ENCODE measurements around the gene ZNF669.
"Not testable (repeated sequence)": the region's sequence is repeated elsewhere in the genome, so short reads cannot be mapped to it uniquely, and the experiment has no call there.

The ZNF669 gene

DNA sequence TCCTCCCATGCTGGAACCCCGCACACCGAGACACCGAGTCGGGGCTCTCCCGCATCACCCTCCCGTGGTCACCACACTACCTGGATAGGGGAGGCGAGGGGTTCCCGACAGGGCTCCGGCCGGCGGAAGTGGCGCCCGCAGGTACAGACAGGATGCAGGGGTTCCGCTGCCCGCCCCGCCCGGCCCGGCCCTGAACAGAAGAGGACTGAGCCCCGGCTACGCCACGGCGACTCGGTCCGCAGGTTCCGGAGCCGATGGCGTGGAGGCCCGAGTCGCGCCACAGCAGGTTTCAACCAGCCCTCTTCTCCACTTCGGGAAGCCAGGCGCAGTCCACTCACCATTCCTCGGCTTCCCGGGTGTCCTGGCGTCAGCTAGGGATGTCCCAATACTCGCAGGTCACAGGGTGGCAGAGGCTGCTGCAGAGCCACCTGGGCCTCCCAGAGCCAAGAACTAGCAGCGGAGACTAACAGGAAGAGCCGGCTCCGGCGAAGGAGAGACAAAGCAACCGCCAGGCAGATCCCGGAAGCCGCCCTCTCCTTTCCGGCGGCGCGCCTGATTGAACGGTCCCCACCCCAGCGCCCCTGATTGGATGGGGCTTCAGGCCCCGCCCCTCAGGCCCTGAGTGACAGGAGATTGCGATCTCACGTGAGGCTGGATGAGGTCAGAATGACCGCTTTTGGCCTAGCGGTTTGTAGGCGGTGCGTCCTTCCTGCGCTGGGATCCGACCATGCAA lies at the start of gene ZNF669:
ZNF669 (minus strand) TSS at position 498 of the 733 bp plus-strand sequence; CDS start at position 341, 157 bp downstream.
- DNase-seq, result peak; percentile 81

DNA sequence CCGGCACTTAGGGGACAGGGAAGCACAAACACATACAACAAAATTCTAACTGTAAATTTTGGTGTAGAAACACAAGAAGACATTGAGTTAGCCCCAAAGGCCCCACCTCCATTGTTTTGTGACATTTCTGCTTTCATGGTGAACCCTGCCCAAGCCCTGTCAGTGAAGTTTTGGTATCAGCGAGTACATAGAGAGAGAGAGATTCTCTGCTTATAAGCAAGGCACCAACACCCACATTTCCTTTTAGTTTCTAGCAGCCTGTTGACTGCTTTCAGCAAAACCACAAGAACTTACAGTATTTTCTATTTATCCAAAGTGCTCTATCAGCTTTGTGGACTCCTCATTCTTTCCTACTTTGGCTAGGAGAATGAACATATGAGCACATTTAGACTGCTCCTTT lies 43.6 kb upstream of the ZNF669 start:
- no peak for DNase-seq

DNA sequence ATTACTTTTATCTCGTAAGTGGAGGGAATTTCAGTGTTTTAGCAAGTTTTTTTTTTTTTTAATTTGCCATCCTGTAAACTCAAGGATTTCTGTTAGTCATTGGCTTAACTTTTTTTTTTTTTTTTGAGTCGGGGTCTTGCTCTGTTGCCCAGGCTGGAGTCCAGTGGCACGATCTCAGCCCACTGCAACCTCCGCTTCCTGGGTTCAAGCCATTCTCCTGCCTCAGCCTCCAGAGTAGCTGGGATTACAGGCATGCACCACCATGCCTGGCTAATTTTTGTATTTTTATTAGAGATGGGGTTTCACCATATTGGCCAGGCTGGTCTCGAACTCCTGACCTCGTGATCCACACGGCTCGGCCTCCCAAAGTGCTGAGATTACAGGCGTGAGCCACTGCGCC lies 43.0 kb upstream of the ZNF669 start:
- not testable (repeated sequence) for DNase-seq

DNA sequence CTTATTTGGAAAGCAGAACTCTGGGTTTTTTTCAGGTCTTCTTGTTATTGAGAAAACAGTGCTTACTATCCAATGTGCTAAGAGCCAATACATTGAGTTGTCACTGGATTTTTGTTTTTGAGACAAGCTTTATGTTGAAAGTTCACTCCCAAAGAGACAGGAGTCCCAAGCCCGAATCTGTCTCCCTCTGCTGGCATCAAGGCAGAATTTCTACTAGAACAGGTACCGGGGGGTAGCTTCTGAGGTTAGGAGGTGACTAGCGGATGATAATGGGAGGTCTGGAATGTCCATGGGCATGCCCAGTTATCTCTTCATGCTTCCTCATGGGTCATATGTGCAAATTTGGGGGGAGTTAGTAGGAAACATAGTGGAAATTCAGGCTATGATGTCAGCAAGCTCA lies 42.5 kb upstream of the ZNF669 start:
- no peak for DNase-seq

DNA sequence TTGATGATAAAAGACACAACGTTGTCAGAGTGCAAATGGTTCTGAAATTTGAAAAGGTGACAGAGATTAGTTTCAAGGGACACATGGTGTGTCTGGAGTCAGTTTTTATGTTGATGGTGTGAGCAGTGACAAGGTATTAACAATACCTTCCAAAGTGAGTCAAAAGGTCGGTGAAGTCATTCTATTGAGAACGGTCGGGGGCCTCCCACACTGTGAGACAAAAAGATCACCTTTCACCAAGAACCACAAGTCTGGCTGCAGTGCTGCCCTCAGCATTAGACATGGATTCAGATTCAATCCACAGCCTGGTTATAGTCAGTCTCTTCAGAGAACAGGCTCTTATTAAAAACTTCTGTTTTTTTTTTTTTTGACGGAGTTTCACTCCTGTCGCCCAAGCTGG lies 41.1 kb upstream of the ZNF669 start:
- no peak for DNase-seq

DNA sequence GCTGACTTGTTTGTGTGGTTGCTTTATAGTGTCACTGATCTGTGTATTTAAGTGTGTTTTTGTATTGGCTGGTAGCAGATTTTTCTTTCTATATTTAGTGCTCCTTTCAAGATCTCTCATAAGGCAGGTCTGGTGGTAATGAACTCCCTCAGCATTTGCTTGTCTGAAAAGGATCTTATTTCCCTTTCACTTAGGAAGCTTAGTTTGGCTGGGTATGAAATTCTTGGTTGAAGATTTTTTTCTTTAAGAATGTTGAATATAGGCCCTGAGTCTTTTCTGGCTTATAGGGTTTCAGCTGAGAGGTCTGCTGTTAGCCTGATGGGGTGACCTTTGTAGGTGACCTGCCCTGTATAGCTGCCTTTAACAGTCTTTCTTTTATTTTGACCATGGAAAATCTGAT lies 35.4 kb upstream of the ZNF669 start:
- DNase-seq, result not testable (repeated sequence)

DNA sequence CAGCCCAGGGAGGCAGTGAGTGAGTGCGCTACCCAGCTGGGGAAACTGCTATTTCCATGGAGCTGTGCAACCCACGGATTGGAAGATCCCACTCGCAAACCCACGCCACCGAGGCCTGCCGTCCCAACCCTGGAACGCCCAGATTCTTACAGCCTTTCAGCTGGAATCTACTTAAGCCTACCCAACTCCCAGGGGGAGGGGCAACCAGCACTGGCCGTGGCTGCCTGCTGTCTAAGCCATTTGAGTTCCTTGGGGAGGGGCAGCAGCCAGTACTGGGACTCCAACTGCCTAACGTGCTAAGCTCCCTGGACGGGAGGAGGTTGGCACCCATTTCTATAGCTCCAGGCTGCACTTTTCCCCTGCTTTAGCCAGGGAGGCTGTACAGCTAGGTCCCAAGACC lies 27.1 kb upstream of the ZNF669 start:
- no peak for DNase-seq

DNA sequence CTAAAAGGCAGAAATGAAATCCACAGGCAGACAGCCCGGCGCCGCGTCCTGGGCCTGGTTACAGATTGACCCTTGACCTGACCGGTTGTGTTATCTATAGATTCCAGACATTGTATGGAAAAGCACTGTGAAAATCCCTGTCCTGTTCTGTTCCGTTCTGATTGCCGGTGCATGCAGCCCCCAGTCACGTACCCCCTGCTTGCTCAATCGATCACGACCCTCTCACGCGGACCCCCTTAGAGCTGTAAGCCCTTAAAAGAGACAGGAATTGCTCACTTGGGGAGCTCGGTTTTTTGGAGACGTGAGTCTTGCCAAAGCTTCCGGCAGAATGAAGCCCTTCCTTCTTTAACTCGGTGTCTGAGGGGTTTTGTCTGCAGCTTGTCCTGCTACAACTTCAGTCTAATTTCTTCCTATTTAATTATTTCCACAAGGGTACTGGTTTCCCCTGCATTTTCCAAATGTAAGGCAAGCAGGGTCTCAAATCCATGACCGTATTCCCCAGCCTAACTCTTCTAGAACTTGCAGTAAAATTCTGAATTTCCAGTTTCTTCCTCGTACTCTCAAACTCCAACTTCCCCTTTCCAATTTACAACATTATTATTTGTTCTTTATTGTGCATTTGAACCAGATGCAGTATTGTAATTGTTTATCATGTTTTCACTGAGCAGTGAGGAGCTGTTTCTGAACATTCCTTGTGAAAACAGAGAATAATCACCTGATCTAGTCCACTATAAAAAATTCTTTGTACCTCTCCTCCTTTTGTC lies 23.5 kb upstream of the ZNF669 start:
- not testable (repeated sequence) for DNase-seq

DNA sequence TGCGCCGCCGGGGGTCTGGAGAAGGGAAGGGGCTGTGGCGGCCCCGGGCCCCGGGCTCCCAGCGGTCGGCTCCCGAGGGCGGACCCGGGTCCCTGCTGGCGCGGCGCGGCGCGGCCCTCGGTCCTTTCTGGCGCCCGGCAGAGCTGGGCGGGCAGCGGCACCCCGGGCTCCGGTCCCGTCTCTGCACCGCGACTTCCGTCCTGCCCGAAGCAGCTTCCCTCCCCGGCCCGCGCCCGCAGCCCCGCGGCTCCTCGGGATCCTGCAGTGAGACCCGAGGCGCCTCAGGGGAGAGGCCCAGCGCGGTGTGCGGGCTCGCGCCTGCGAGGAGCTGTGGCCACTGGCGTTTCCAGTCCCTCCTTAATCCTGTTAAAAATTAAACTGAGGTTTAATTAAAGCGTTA lies 22.4 kb upstream of the ZNF669 start:
- DNase-seq, result not testable (repeated sequence)

DNA sequence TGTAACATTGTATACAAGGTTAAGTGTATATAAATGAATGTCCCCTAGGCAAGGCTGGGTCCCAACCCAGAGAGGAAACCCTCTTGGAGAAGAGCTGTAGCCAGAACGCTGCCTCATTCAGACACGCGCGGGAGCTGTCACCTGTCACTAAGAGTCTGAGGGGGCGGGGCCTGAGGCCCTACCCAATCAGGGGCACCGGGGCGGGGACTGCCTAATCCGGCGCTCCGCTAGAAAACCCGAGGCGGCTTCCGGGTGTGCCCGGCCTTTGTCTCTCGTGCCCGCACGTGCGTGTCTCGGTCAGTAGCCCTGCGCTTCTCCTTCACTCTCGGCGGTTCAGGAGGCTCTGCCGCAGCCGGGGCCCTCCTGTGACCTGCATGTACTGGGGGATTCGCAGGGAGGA lies 22.0 kb upstream of the ZNF669 start:
- DNase-seq, result not testable (repeated sequence)

DNA sequence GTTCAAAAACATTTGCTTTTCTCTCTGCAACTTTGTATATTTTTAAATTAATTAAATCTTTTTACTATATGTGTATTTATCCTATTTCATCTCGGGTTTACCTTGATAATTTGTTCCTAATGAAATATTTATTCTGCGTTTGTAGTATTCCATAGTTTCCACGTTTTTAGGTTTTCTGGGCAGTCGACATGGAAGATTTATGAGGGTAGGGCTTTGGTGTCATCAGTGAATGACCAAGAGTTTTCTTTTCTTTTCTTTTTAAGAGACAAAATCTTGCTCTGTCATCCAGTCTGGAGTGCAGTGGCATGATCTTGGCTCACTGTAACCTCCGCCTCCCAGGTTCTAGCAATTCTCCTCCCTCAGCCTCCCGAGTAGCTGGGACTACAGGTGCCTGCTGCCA lies 17.2 kb upstream of the ZNF669 start:
- DNase-seq, result no peak

DNA sequence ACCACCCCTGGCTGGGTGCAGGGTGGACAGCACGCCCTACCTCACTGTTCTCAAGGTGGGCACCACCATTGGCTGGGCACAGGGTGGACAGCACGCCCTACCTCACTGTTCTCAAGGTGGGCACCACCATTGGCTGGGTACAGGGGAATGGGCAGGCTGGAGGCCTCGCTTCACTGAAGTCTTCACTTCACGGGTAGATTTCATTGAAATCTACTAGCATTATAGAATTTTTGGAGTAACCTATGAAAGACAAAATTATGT lies 16.2 kb upstream of the ZNF669 start:
- DNase-seq, result not testable (repeated sequence)

DNA sequence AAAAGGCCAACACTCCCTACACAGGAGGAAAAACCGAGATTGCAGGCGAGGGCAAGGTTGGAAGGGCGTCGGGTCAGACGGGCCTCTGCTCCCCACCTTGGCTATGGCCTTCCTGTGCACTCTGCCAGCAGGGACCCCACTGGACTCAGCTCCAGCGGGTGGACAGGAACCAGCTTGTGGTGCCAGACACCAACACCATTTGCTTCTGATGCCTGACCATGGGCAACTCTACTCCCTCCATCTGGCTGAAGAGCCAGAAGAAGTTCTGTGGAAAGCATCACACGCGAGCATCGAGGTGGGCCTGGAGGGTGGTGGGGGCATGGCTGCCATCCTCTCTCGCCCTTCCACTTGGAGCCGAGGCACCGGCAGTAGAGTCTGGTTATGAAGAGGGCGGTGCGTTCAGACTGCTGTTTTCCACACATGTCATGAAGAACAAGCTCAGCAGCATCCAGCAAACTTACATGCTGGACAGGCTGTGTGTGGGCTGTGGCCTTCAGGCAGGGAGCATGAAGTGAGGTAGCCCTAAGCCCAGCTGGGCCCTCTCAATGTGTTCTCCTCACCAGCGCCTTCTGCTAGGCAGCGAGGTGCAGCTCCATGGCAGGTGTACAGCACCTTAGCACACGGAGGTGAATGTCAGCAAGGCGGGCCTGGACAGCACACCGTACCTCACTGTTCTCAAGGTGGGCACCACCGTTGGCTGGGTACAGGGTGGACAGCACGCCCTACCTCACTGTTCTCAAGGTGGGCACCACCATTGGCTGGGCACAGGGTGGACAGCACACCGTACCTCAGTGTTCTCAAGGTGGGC lies 15.6 kb upstream of the ZNF669 start:
- no peak for DNase-seq

DNA sequence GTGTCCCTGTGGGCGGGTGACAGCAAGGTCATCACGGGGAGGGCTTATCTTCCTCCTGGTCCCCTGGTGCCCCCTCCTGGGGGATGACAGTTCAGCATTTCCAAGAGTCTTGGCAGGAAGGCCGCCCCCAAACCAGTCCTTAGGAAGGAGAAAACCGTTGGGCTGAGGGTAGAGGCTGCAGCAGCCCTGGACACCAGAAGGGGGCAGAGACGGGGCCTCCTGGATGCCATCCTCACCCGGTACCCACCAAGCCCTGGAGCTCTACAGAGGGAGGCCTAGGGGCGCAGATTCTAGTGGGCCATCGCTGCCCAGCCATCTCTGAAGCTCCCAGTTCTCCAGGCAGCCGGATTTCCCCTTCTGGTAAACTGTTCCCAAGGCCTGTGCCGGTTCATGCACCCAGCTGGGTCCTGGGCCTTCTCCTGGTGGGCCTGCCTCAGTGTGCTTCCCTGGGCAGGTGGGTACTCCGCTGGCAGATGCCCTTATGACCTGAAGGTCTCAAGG lies 14.8 kb upstream of the ZNF669 start:
- DNase-seq, result no peak

DNA sequence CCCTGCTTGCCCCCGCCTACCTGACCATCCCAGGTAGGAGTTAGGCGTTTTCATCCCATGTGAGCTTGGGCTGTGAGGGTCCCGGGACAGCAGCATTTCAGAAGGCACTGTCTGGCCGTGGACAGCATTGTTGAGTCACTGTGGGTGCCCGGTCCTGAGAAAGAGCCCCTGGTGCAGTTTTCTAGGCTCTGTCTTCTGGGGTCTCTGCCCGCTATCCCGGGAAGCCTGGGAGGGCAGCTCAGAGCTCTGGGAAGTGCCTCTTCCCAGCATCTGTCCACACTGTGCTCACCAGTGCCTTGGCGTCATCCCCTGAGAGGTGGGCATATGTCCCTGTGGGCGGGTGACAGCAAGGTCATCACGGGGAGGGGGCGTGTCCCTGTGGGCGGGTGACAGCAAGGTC lies 11.4 kb upstream of the ZNF669 start:
- DNase-seq, result no peak

DNA sequence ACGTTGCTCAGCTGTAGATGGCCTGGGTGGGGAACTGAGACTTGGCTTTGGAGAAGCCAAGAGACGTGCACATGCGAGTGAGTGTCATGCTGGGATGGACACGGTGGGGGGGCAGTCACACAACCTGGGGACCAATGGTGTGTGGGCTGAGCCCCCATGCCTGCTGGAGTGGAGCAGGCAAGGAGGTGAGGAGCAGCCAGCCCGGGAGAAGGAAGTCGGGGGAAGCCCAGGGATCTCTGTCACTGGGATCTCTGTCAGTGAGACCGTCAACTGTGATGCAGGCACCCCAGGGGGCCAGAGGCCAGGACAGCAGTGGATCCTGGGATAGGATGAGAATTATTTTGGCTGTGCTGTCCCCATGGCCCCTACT lies 11.0 kb upstream of the ZNF669 start:
- DNase-seq, result no peak

DNA sequence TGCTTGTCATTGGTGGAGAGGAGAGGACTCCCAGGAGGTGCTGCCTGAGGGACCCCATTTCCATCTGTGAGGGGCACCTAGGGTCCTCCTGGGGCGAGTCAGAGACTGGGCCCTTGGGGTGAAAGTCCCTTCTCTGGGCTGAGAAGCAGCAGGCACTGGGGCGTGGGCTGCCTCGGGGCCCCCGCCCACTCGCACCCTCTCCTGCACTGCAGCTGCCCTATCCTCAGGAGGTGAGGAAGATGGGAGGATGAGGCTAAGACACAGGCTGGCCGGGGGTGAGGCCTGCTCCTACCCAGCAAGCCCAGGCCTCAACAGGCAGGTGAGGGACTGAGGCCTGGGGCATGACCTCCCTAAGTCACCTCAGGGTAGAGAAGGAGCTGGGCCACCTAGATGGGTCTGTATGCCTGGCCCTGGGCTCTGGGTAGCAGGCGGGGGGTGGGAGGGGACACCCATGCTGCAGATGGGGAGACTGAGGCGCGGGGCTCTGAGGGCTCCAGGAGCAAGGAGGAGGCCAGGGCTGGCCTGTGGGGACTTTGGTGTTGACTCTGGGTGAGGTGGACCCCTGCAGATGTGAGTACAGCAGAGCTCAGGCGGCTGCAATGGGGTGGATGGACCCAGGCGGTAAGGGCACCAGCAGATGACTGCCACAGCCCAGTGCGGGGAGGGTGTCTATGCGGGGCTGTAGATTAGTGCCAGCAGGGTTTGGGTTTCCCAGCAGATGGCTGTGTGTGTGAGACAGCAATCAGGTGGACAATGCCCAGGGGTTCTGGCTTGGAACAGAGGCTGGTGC lies 10.4 kb upstream of the ZNF669 start:
- no peak for DNase-seq

DNA sequence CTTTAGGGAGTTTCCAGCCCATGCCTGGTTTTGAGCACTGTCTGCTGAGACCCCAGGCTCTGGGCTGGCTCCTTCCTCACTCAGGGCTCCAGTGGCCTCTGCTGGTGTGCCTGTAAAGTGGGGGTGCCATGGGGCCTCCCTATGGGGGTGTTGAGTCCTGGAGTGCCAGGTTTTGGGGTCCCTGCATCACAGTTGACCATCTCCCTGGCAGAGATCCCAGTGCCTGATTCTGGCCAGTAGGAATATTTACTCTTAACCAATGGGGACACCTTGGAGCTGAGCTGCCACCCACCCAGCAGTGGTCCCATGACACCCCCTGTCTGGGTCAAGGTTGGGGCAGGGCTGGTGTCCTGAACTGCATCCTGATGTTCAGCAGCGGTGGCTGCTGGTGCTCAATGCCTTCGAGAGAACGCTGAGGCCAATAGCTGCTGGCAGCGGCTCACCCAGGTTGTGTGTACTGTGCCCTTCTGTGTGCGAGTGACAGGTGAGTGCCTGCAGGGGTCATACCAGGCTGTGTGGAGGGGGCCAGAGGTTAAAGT lies 9.6 kb upstream of the ZNF669 start:
- DNase-seq, result no peak

DNA sequence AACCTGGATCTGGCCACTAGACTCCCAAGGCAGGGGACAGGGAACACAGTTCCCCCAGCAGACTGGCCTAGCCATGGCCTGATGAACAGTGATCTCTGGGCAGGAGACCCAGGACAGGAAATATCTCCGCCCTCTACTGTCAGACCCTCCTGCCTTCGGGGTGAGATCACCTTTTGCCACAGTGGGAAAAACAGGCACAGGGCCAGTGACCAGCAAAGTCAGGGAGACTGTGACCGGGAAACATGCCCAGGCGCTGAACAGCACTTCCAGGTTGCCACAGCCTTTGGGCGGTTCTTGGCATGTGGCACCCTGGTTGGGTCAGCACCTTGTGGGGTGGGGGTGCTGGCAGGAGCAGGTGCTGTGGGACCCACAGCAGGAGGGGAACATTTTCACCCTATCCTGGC lies 8.9 kb upstream of the ZNF669 start:
- no peak for DNase-seq

DNA sequence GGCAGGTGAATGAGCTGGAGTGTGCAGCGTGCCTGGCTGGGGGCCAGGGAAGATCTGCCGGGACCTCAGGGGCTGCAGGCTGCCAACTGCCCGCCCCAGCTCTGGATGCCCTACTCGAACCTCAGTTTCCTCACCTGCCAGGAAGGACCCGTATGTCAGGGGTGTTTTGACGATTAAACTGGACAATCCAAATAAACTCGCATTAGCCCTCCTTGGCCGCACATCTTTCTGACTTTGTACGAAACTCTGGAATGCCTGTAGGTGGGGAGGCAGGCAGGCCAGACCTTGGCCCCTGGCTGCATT lies 8.3 kb upstream of the ZNF669 start:
- no peak for DNase-seq

DNA sequence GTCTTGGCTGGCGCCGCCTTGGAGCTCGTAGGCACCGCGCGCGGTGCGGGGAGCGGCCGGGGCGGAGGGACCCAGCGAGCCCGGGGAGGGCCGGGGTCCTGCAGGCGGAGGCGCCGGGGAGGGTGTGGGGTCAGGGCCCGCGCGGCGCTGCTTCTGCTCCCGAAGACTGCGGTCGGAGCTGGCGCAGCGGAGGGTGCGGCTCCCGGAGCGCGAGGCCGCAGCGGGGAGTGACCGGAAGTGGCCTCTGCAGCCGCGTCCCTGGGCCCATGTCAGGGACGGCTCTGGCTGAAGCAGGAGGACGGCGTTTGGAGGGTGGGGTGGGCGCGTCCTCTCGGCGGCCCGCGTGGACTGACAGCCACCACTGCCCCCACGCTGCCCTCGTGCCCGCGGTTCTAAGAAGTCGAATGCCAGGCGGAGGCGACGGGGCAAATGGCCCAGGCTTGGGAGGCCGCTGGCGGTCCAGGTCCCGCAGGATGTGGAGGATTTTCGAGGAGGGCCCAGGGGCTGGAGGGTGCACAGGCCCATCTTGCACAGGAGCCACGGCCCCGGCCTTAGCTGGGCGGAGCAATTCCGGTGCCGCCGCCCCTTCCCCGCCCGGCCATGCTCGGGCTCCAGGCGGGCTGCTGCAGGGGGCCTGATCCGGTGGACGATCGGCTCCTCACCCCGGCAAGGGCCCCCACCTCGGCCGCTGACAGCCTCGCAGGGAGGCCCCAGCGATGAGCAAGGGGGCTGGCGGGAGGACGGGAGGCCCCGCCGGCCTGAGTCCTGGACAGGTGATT lies 7.7 kb upstream of the ZNF669 start:
- no peak for DNase-seq

DNA sequence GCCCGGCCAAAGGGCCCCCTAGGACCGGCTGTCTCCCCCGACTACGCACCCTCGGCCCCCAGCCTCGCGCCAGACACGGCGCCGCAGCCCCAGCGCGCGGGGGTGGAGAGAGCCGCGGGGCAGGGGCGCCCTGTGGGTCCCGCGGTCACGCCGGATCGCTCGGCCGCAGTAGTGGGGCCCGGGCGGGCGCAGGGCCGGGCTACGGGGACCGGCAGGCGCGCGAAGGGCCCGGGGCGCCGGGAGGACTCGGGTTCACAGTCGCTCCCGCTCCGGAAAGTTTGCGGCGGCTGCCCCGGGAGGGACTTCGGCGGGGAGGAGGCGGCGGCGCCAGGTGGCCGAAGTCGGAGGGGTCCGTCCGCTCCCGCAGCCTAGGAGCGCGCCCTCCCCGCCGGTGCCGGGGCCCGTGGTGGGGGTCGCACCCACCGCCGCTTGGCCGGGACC lies 7.1 kb upstream of the ZNF669 start:
- DNase-seq, result no peak
